Adrenal gland (tissue), 12 donors: ENCODE results near the gene UBE2M. TPM values are rescaled to one million over a fixed set of nuclear protein-coding genes. Genes with fewer than 3 reads are reported as not detected.
A peak's percentile ranks its signal among the peaks of the same experiment; 100 is the strongest.

Experiments used
- DNase-seq, 7 donors: peaks; one replicate each; pipeline ENCODE4 v3.0.0-alpha.2; 2019 to 2020
- H3K27ac ChIP-seq, 5 donors: fragments of 200-600 bp; sonication (generic) in 4 of 5; 1 replicate in 3 of 5; 2 replicates in 2 of 5; pipeline versions ENCODE4 v1.5.1 to v1.8.0; 2016 to 2020; ENCODE audit warnings: mild to moderate bottlenecking in 1 of 5
- H3K27me3 ChIP-seq: fragments of 200-600 bp; 2 replicates; pipeline ENCODE4 v1.8.0; 2021
- H3K36me3 ChIP-seq, 2 donors: fragments of 200-600 bp; replicated peaks in 1 of 2; 1 replicate in 1 of 2; 2 replicates in 1 of 2; pipeline versions ENCODE4 v1.5.1 to v1.8.0; 2018 to 2022
- H3K4me1 ChIP-seq, 2 donors: fragments of 200-600 bp; replicated peaks in 1 of 2; 1 replicate in 1 of 2; 2 replicates in 1 of 2; pipeline versions ENCODE4 v1.5.1 to v1.8.0; 2018 to 2021
- H3K4me3 ChIP-seq, 4 donors: fragments of 200-600 bp; sonication (generic) in 3 of 4; one replicate each; pipeline ENCODE4 v1.5.1; 2016 to 2018
- H3K9me3 ChIP-seq, 3 donors: fragments of 200-600 bp; sonication (generic) in 1 of 3; replicated peaks in 1 of 3; 1 replicate in 2 of 3; 2 replicates in 1 of 3; pipeline versions ENCODE4 v1.5.1 to v1.8.0; 2016 to 2021
- POLR2A ChIP-seq, 2 donors: fragments of 450-650 bp; IDR thresholded peaks; one replicate each; pipeline ENCODE4 v1.6.1; 2017; ENCODE audit warnings: antibody characterized with exemption in 2 of 2, mild to moderate bottlenecking in 2 of 2, moderate library complexity in 1 of 2
- WGBS, 4 donors: extraction: QIAGEN DNeasy Blood & Tissue Kit in 2 of 4; methylation state at CpG; one replicate each; pipeline versions ENCODE4 v1.1.5 to v1.1.7; 2013 to 2017; 5-methylcytosine and 5-hydroxymethylcytosine counted together
- intact Hi-C, 2 donors: fragments of 100-400 bp; cut with DNase I; formaldehyde crosslinking; loops; one replicate each; pipeline versions ENCODE4 v1.14.1 to v1.15.0; 2022 to 2023
- polyA plus RNA-seq, 3 donors: library from polyadenylated mRNA; stranded (reverse); fragments of 200-250 nt in 2 of 3; fragments of 350-450 nt in 1 of 3; fragmentation: Illumina TruSeq in 1 of 3; extraction: RNeasy Lipid Tissue Mini Kit (QIAGEN cat#74804) in 1 of 3; gene quantifications; one replicate each; pipeline ENCODE4 v1.2.3, GENCODE V29; 2013 to 2014
- total RNA-seq, 9 donors: library from RNA; depleted of rRNA in 4 of 9; stranded (reverse); fragments of >200 nt in 4 of 9; fragments of 120-200 nt in 1 of 9; fragmentation: NEBNext Ultra II Directional in 1 of 9; extraction: Animal tissue kit (Norgen Biotek cat#: 25700) in 1 of 9; gene quantifications; one replicate each; pipeline versions ENCODE4 v1.1.0 to v1.2.4, GENCODE V29; 2013 to 2023
- TF ChIP-seq, protein P1 (sequence below), 6 experiments: fragments of 450-650 bp in 4 of 6; fragments of 200-600 bp in 2 of 6; sonication (generic) in 1 of 6; IDR thresholded peaks; 1 replicate in 5 of 6; 2 replicates in 1 of 6; pipeline versions ENCODE4 v1.5.1 to v1.8.0; 2016 to 2021; ENCODE audit warnings: antibody characterized with exemption in 6 of 6, mild to moderate bottlenecking in 2 of 6, moderate library complexity in 1 of 6
- donor health status: healthy with polysubstance abuse.
- donor health status: Bipolar disorder and iron deficiency.
- donor health status: DM: yes; HTN: yes; CAD: no.
- donor health status: DM: no; HTN: no; CAD: no.
- donor health status: DM: no; HTN: no; CAD: no.
- donor health status: DM: yes; HTN: yes; CAD: no.

UBE2M gene
- total and polyA plus RNA-seq, 12 donors: 19.9 to 193 (median 66.4) TPM

DNA sequence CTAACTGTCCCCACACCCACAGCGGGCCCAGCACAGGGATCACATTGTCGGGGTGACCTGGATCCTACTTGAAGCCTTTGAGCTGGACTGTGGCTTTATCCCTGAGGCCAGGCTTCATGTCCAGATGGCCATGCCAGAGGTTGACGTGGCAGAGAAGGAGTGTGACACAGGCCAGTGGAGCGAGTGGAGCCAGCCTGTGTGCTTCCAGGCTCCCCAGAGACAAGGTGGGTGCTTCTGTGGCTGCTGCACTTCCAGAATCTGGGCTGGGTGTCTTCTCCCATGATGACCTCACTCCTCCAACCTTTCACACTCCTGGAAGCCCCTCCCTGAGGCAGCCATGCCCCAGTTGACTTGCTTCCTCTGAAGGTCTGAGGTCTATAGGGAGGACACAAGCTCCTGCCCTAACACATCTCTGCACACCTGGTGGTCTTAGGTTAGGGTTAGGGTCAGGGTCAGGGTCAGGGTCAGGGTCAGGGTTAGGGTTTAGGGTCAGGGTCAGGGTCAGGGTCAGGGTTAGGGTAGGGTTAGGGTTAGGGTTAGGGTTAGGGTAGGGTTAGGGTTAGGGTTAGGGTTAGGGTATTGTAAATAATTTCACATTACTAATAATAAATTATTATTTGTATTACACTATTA, 27.8 kb upstream of the UBE2M start:
- intact Hi-C loops: no loop called here
- 77 to 90% (median 85%) methylated on average over 2 to 4 of the region's 4 CpGs for WGBS, 4 donors
- TF ChIP-seq, protein P1, sequence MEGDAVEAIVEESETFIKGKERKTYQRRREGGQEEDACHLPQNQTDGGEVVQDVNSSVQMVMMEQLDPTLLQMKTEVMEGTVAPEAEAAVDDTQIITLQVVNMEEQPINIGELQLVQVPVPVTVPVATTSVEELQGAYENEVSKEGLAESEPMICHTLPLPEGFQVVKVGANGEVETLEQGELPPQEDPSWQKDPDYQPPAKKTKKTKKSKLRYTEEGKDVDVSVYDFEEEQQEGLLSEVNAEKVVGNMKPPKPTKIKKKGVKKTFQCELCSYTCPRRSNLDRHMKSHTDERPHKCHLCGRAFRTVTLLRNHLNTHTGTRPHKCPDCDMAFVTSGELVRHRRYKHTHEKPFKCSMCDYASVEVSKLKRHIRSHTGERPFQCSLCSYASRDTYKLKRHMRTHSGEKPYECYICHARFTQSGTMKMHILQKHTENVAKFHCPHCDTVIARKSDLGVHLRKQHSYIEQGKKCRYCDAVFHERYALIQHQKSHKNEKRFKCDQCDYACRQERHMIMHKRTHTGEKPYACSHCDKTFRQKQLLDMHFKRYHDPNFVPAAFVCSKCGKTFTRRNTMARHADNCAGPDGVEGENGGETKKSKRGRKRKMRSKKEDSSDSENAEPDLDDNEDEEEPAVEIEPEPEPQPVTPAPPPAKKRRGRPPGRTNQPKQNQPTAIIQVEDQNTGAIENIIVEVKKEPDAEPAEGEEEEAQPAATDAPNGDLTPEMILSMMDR (IDR thresholded peaks at IDR 0.05): no peak
- no peak for TF ChIP-seq POLR2A (IDR thresholded peaks at IDR 0.05)
- peak; percentile 26 to 78 (median 35) for DNase-seq
- Histone ChIP-seq H3K36me3 (peaks cover 0 to 15% of the 10 kb centered on the region in 2 donors), H3K27me3 (no peaks in the 10 kb centered on the region), H3K9me3 (no peaks in the 10 kb centered on the region), H3K4me1 (no peaks in the 10 kb centered on the region), H3K27ac (peak overlapping the region in 1 of 5 donors; percentile 30), H3K4me3 (no peak overlapping the region)

DNA sequence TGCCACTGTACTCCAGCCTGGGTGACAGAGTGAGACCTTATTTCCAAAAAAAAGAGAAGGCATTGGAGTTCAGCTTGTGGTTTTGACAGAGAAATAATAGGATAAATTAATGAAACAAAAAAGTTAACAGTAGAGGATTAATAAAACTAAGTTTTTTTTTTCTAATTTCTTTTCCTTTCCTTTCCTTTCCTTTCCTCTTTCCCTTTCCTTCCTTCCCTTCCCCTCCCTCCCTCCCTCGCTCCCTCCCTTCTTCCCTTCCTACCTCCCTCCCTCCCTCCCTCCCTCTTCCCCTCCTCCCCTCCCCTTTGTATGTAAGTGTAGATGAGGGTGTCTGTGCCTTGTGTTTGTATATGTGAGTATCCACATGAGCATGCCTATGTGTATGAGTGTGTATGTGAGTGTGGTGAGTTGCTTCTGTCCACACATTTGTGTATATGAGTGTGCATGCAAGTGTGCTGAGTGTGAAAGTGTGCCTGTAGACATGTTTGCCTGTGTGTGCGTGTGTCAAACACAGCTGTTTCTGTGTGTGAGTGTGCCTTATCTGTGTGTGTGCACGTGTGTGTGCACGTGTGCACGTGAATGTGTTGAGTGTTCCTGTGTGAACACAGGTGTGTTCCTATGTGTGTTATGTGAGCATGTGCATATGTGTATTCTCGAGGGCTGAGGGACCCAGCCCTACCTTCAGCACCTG, 27.2 kb upstream of the UBE2M start:
- H3K4me3 ChIP-seq: no peak overlapping the region
- intact Hi-C loops: no loop called here
- peak overlapping the region in 1 of 5 donors; percentile 30 for H3K27ac ChIP-seq
- peak in 3 of 7 donors; percentile 0 to 16 (median 5) for DNase-seq
- TF ChIP-seq POLR2A (IDR thresholded peaks at IDR 0.05): no peak
- TF ChIP-seq, protein P1 (IDR thresholded peaks at IDR 0.05): no peak
- no peaks in the 10 kb centered on the region for H3K9me3 ChIP-seq
- H3K27me3 ChIP-seq: no peaks in the 10 kb centered on the region
- H3K36me3 ChIP-seq: peaks cover 0 to 15% of the 10 kb centered on the region in 2 donors
- WGBS, 4 donors: 83 to 92% (median 86%) methylated on average over 6 of the region's 6 CpGs
- H3K4me1 ChIP-seq: peaks cover 0 to 4% of the 10 kb centered on the region in 2 donors

DNA sequence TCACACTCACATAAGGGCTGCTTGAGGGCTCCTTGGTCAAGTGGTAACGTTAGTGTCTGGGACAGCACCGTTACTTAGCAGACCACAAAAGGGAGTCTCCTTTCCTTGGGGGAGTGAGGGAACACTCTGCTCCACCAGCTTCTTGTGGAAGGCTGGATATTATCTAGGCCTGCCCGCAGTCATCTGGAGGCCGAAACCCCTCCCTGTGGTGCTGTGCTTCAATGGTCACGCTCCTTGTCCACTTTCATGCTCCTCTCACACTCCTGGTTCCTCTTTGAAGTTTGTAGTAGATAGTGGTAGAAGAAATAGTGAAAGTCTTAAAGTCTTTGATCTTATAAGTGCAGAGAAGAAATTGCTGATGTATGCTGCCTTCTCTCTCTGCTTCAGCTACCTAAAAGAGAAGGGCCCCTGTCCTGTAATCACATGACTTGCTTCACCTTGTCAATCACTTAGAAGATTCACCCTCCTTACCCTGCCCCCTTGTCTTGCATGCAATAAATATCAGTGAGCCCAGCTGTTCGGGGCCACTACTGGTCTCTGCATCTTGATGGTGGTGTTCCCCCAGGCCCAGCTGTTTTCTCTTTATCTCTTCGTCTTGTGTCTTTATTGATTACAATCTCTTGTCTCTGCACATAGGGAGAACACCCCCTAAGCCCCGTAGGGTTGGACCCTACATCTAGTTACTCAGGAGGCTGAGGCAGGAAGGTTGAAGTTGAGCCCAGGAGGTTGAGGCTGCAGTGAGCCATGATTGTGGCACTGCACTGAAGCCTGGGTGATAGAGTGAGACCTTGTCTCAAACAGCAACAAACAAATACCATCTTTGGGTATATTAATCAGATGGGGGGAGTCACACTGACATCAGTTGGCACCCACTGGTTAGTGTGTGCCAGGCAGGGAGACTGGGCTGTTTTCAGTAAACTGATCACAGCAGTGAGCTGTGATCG, 26.4 kb upstream of the UBE2M start:
- intact Hi-C loops: no loop called here
- H3K27me3 ChIP-seq: no peaks in the 10 kb centered on the region
- H3K4me3 ChIP-seq: no peak overlapping the region
- TF ChIP-seq POLR2A (IDR thresholded peaks at IDR 0.05): no peak
- TF ChIP-seq, protein P1 (IDR thresholded peaks at IDR 0.05): no peak
- 88 to 93% (median 88%) methylated on average over 9 of the region's 9 CpGs for WGBS, 4 donors
- DNase-seq: peak in 2 of 7 donors; percentile 10 to 16
- H3K36me3 ChIP-seq: peaks cover 0 to 15% of the 10 kb centered on the region in 2 donors
- peaks cover 0 to 4% of the 10 kb centered on the region in 2 donors for H3K4me1 ChIP-seq
- no peak overlapping the region for H3K27ac ChIP-seq
- H3K9me3 ChIP-seq: no peaks in the 10 kb centered on the region

DNA sequence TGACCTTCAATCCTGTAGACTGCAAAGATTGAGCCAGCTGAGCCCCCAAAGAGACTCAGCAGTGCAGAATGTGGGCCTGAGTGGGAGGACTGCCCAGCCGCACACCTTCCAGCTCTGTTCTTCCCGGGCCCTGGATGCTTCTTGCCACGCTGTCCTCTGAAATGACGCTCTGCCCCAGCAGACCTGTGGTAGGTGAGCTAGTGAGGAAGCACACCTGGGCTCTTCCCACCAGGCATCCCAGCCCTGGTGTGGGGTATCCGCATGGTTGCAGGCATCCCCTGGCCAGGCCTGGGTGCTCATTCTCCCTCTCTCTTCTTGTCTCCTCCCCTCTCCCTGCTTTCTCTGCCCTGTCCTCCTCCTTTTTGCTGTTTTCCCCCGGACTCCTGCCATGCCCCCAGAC, 24.6 kb upstream of the UBE2M start:
- no peak overlapping the region for H3K4me3 ChIP-seq
- H3K27ac ChIP-seq: no peak overlapping the region
- DNase-seq: peak in 4 of 7 donors; percentile 12 to 20 (median 15)
- WGBS, 4 donors: 92 to 94% (median 94%) methylated on average over 6 of the region's 6 CpGs
- intact Hi-C loops: no loop called here
- no peaks in the 10 kb centered on the region for H3K27me3 ChIP-seq
- peaks cover 0 to 4% of the 10 kb centered on the region in 2 donors for H3K4me1 ChIP-seq
- H3K9me3 ChIP-seq: no peaks in the 10 kb centered on the region
- TF ChIP-seq, protein P1 (IDR thresholded peaks at IDR 0.05): no peak
- H3K36me3 ChIP-seq: peaks cover 0 to 15% of the 10 kb centered on the region in 2 donors
